Measurements from ENCODE around the gene PRSS2.

DNA sequence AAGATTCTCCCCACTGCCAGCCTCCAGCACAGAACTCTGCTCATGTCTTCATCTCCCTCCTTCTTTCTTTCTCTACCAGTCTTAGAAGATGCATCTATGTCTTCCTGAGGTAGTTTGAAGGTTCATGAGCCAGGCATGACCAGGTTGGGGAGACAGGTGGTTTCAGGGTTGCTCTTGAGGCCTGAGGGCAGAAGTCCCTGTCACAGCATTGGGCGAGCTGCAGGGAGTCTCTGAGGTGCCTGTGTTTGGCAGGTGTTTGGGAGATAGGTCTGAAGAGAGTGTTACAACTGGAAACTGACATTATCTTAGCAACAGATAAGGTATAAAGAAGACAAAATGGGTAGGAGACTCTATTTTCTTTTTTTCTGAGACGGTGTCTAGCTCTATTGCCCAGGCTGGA lies 18.7 kb downstream of the PRSS2 start:
- TF ChIP-seq, protein P1, sequence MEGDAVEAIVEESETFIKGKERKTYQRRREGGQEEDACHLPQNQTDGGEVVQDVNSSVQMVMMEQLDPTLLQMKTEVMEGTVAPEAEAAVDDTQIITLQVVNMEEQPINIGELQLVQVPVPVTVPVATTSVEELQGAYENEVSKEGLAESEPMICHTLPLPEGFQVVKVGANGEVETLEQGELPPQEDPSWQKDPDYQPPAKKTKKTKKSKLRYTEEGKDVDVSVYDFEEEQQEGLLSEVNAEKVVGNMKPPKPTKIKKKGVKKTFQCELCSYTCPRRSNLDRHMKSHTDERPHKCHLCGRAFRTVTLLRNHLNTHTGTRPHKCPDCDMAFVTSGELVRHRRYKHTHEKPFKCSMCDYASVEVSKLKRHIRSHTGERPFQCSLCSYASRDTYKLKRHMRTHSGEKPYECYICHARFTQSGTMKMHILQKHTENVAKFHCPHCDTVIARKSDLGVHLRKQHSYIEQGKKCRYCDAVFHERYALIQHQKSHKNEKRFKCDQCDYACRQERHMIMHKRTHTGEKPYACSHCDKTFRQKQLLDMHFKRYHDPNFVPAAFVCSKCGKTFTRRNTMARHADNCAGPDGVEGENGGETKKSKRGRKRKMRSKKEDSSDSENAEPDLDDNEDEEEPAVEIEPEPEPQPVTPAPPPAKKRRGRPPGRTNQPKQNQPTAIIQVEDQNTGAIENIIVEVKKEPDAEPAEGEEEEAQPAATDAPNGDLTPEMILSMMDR (conservative IDR thresholded peaks at IDR 0.05): no peak
- no peak for TF ChIP-seq ZFX (IDR thresholded peaks at IDR 0.05)

All from C4-2B (cell line).